Loucy (cell line): Measurements from ENCODE around the gene RPL31.

Experiments used
- H2AFZ ChIP-seq: fragments of 200-600 bp; sonication (generic); 2 replicates; pipeline ENCODE4 v1.6.0; 2016; ENCODE audit warnings: antibody characterized with exemption, mild to moderate bottlenecking, low read length, moderate library complexity
- H3F3A ChIP-seq: fragments of 200-600 bp; 2 replicates; pipeline ENCODE4 v1.6.0; 2016; ENCODE audit warnings: antibody characterized with exemption, low read depth, mild to moderate bottlenecking
- H3K27me3 ChIP-seq: fragments of 200-600 bp; sonication (generic); 2 replicates; pipeline ENCODE4 v1.6.1; 2014; ENCODE audit warnings: low read length, mild to moderate bottlenecking; ENCODE audit not compliant: insufficient read depth, poor library complexity, severe bottlenecking
- H3K36me3 ChIP-seq: fragments of 200-600 bp; sonication (generic); 2 replicates; pipeline ENCODE4 v1.6.1; 2016; ENCODE audit warnings: low read length; ENCODE audit not compliant: insufficient read depth
- H3K4me1 ChIP-seq: fragments of 200-600 bp; sonication (generic); 2 replicates; pipeline ENCODE4 v1.5.1; 2014; ENCODE audit warnings: low read length, mild to moderate bottlenecking; ENCODE audit not compliant: insufficient read depth, poor library complexity, severe bottlenecking
- H3K4me2 ChIP-seq: fragments of 200-600 bp; sonication (generic); 2 replicates; pipeline ENCODE4 v1.6.0; 2014; ENCODE audit warnings: antibody characterized with exemption, low read length, low read depth, mild to moderate bottlenecking; ENCODE audit not compliant: poor library complexity, severe bottlenecking
- H3K4me3 ChIP-seq: fragments of 200-600 bp; sonication (generic); 2 replicates; pipeline ENCODE4 v1.5.1; 2014; ENCODE audit warnings: low read length, mild to moderate bottlenecking, mixed read lengths; ENCODE audit not compliant: poor library complexity, severe bottlenecking
- H3K79me2 ChIP-seq: fragments of 200-600 bp; sonication (generic); 2 replicates; pipeline ENCODE4 v1.6.1; 2014; ENCODE audit warnings: low read length; ENCODE audit not compliant: insufficient read depth
- H3K9ac ChIP-seq: fragments of 200-600 bp; sonication (generic); 2 replicates; pipeline ENCODE4 v1.6.0; 2014; ENCODE audit warnings: mild to moderate bottlenecking, low read depth, low read length, moderate library complexity; ENCODE audit not compliant: poor library complexity, severe bottlenecking
- H3K9me2 ChIP-seq: fragments of 200-600 bp; sonication (generic); replicated peaks from 2 replicates; pipeline ENCODE4 v1.6.1; 2016; ENCODE audit warnings: low read depth, low read length, mixed read lengths
- H3K9me3 ChIP-seq: fragments of 200-600 bp; sonication (generic); 2 replicates; pipeline ENCODE4 v1.6.1; 2014; ENCODE audit warnings: mild to moderate bottlenecking, antibody characterized with exemption, low read length, low read depth; ENCODE audit not compliant: insufficient read depth
- H4K20me1 ChIP-seq: fragments of 200-600 bp; sonication (generic); 2 replicates; pipeline ENCODE4 v1.6.0; 2014; ENCODE audit warnings: antibody characterized with exemption, low read length, mild to moderate bottlenecking; ENCODE audit not compliant: insufficient read depth, poor library complexity, severe bottlenecking
- CTCF ChIP-seq: fragments of 200-600 bp; sonication (generic); conservative IDR thresholded peaks from 2 replicates; pipeline ENCODE4 v1.5.1; 2014; ENCODE audit warnings: mild to moderate bottlenecking, antibody characterized with exemption, low read length
- EZH2phosphoT487 ChIP-seq: fragments of 200-600 bp; IDR thresholded peaks from 2 replicates; pipeline ENCODE4 v1.6.1; 2018; ENCODE audit warnings: antibody characterized with exemption, mild to moderate bottlenecking, moderate library complexity, borderline replicate concordance

RPL31 gene

GRCh38 chr2:101025561-101025960 is 23.5 kb downstream of the RPL31 start:
- Histone ChIP-seq H3F3A (no peaks in the 10 kb centered on the region), H3K79me2 (no peaks in the 10 kb centered on the region), H3K27me3 (no peaks in the 10 kb centered on the region), H3K9me3 (no peaks in the 10 kb centered on the region), H2AFZ (no peak overlapping the region), H3K4me1 (no peaks in the 10 kb centered on the region), H3K4me2 (no peak overlapping the region), H3K4me3 (no peak overlapping the region), H3K9ac (no peak overlapping the region), H4K20me1 (no peaks in the 10 kb centered on the region), H3K36me3 (no peaks in the 10 kb centered on the region), H3K9me2 (no peaks in the 10 kb centered on the region)
- TF ChIP-seq CTCF, result no peak
- no peak for TF ChIP-seq EZH2phosphoT487

GRCh38 chr2:101026253-101026701 is 24.2 kb downstream of the RPL31 start:
- Histone ChIP-seq H3K4me1 (no peaks in the 10 kb centered on the region), H3K9ac (no peak overlapping the region), H3K4me2 (no peak overlapping the region), H2AFZ (no peak overlapping the region), H3K9me2 (no peaks in the 10 kb centered on the region), H3K36me3 (no peaks in the 10 kb centered on the region), H3F3A (no peaks in the 10 kb centered on the region), H3K9me3 (no peaks in the 10 kb centered on the region), H3K27me3 (no peaks in the 10 kb centered on the region), H3K4me3 (no peak overlapping the region), H4K20me1 (no peaks in the 10 kb centered on the region), H3K79me2 (no peaks in the 10 kb centered on the region)
- TF ChIP-seq EZH2phosphoT487 (no peak), CTCF (no peak)

- Histone ChIP-seq H3K4me1 (no peaks in the 10 kb centered on the region), H3K27me3 (no peaks in the 10 kb centered on the region), H3K4me2 (no peak overlapping the region), H2AFZ (no peak overlapping the region), H3K9ac (no peak overlapping the region), H3K9me3 (no peaks in the 10 kb centered on the region), H3K79me2 (no peaks in the 10 kb centered on the region), H3K4me3 (no peak overlapping the region), H4K20me1 (no peaks in the 10 kb centered on the region), H3F3A (no peaks in the 10 kb centered on the region), H3K9me2 (no peaks in the 10 kb centered on the region), H3K36me3 (no peaks in the 10 kb centered on the region)
- TF ChIP-seq EZH2phosphoT487 (no peak), CTCF (no peak)
Measured at GRCh38 chr2:101026923-101027469, 24.9 kb downstream of the RPL31 start.
